ENCODE data around the gene PLCB1.

The PLCB1 gene

GRCh38 chr20:8524101-8525016 is 392.3 kb downstream of the PLCB1 start:
- DNase-seq: no peak

- DNase-seq: no peak
Observed at GRCh38 chr20:8525017-8525343, 392.9 kb downstream of the PLCB1 start.

- no peak for DNase-seq
Observed at GRCh38 chr20:8526610-8527009, 394.5 kb downstream of the PLCB1 start.

- no peak for DNase-seq
Observed at GRCh38 chr20:8527998-8528723, 396.1 kb downstream of the PLCB1 start.

- no peak for DNase-seq
Observed at GRCh38 chr20:8530022-8530421, 398.0 kb downstream of the PLCB1 start.

- no peak for DNase-seq
Observed at GRCh38 chr20:8532169-8532568, 400.1 kb downstream of the PLCB1 start.

- DNase-seq: no peak
Observed at GRCh38 chr20:8534368-8535160, 402.5 kb downstream of the PLCB1 start.

- DNase-seq: no peak
Observed at GRCh38 chr20:8535403-8536261, 403.6 kb downstream of the PLCB1 start.

- no peak for DNase-seq
Observed at GRCh38 chr20:8536262-8536618, 404.2 kb downstream of the PLCB1 start.

- no peak for DNase-seq
Observed at GRCh38 chr20:8540466-8540865, 408.4 kb downstream of the PLCB1 start.

GRCh38 chr20:8542110-8542486 is 410.0 kb downstream of the PLCB1 start:
- DNase-seq: no peak

- DNase-seq: no peak
Observed at GRCh38 chr20:8545212-8545611, 413.1 kb downstream of the PLCB1 start.

- no peak for DNase-seq
Observed at GRCh38 chr20:8547035-8547650, 415.1 kb downstream of the PLCB1 start.

- DNase-seq: no peak
Observed at GRCh38 chr20:8547968-8548588, 416.0 kb downstream of the PLCB1 start.

GRCh38 chr20:8549192-8549591 is 417.1 kb downstream of the PLCB1 start:
- no peak for DNase-seq

- no peak for DNase-seq
Observed at GRCh38 chr20:8557711-8558110, 425.6 kb downstream of the PLCB1 start.

- DNase-seq: no peak
Observed at GRCh38 chr20:8562356-8562755, 430.3 kb downstream of the PLCB1 start.

- DNase-seq: no peak
Observed at GRCh38 chr20:8568075-8568474, 436.0 kb downstream of the PLCB1 start.

- no peak for DNase-seq
Observed at GRCh38 chr20:8569766-8570165, 437.7 kb downstream of the PLCB1 start.

GRCh38 chr20:8571611-8572010 is 439.5 kb downstream of the PLCB1 start:
- no peak for DNase-seq

GRCh38 chr20:8573686-8574085 is 441.6 kb downstream of the PLCB1 start:
- DNase-seq: no peak

GRCh38 chr20:8575114-8575513 is 443.0 kb downstream of the PLCB1 start:
- no peak for DNase-seq

Measured in effector CD4-positive, alpha-beta T cell (primary cell).